ENCODE data around the gene SH2B2.

Gene SH2B2

GRCh38 chr7:102286237-102287110 is at the start of gene SH2B2:
SH2B2 (plus strand) TSS chr7:102286868; CDS start chr7:102300551, 13,683 bp downstream.
- DNase-seq: no peak

DNA sequence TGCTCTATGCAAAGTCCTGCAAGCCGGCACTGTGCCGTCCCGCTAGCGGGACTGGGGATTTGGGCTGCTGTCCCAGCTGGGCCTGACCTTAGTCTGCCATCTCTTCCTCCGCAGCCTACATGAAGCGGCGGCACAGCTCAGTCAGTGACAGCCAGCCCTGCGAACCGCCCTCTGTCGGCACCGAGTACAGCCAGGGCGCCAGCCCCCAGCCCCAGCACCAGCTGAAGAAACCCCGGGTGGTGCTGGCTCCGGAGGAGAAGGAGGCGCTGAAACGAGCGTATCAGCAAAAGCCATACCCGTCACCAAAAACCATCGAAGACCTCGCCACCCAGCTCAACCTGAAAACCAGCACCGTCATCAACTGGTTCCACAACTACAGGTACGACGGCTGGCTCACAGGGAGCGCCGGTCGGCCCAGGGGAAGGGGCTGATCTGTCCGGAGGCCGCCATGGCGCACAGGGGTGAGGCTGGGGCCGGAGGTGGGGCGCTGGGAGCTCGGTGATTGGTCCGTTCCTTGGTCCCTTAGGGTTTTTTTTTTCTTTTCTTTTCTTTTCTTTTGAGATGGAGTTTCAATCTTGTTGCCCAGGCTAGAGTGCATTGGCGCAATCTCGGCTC is 47.4 kb upstream of the SH2B2 start:
- DNase-seq: no peak

DNA sequence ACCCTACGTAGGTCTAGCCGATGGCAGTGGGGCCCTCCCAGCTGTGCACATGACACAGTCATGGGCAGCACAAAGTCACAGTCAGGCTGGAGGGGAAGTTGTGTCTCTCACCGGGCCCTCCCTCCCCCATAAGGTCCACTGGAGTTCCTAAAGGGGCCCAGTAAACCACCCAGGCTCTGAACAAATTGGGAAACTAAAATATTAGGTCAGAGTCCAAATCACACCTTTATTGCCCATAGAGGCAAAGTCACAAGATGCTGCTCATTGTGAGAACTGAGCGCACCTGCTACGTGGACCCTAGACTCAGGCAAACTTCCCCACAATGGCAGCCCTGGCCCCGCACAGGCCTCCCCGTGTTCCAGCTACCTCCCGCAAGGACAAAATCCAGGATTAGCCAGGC is 45.2 kb upstream of the SH2B2 start:
- DNase-seq: no peak

DNA sequence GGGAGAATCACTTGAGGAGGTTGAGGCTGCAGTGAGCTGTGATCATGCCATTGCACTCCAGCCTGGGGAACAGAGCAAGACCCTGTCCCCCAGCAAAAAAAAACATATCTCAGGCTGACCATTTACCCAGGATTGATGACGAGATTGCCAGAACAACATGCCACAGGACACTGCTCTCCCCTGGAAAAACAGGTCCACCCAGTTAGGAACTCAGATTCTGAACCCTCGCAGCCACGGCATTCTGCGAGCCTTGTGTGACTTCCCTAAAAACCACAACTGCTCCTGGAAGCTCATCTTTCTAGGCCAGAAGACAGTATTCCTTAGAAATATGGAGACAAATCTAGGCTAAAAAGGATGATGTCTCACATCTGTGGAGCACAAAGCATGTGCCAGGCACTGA is 42.1 kb upstream of the SH2B2 start:
- no peak for DNase-seq

- no peak for DNase-seq
Measured at GRCh38 chr7:102248081-102248455, 38.6 kb upstream of the SH2B2 start.

DNA sequence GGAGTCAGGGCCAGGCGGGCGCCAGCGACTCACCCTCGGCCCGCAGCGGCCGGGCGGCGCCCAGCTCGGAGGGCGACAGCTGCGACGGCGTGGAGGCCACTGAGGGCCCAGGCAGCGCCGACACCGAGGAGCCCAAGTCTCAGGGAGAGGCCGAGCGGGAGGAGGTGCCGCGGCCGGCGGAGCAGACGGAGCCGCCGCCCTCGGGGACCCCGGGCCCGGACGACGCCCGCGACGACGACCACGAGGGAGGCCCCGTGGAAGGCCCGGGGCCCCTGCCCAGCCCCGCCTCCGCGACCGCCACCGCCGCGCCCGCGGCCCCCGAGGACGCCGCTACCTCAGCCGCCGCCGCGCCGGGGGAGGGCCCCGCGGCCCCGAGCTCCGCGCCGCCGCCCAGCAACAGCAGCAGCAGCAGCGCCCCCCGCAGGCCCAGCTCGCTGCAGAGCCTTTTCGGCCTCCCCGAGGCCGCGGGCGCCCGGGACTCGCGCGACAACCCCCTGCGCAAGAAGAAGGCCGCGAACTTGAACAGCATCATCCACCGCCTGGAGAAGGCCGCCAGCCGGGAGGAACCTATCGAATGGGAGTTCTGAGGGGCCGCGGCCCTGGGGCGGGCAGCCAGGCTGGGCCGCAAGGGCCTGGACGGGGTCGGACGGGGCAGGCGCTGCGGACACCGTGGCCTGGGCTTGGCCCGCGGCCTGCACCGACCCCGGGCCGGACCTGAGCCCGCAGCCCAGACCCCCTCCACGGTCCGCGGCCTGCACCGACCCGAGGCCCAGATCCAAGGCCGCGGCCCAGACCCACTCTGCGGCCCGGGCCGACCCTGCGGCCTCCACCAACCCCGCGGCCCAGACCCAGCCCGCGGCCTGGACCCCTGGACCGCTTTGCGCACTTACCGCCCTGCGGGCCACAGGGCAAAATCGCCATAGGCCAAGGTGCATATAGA is 37.9 kb upstream of the SH2B2 start:
- no peak for DNase-seq

GRCh38 chr7:102251531-102252365 is 34.9 kb upstream of the SH2B2 start:
- no peak for DNase-seq

DNA sequence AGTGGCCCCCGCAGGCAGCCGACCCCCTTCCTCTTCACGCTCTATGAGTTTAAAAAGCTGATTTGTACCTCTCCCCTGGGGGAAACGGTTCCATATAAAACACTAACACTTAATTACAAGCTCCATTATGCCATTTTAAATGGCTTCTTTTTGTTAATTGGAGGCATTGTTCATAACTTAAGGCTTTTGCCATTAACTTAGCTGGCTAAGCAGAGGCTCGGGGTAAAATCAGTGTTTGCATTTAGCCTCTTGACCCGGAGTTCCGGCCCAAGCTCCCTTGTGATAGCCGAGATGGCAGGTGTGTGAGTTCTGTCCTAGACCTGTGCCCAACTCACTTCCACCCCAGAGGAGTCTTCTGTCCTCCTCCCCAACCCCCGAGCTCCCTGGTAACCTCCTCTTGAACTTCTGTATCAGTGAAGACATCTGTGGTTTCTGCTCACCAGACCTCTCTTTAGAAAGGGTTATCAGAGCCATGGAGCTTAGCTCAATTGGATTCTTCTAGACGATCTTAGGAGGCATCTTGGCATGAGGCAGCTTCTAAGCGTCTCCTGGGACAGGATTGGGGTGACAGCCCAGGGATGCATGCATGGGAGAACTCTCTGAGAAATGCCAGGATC is 34.2 kb upstream of the SH2B2 start:
- no peak for DNase-seq

GRCh38 chr7:102253066-102253972 is 33.3 kb upstream of the SH2B2 start:
- no peak for DNase-seq

- DNase-seq: no peak
Measured at GRCh38 chr7:102253973-102254370, 32.7 kb upstream of the SH2B2 start.

- no peak for DNase-seq
Measured at GRCh38 chr7:102254521-102254920, 32.1 kb upstream of the SH2B2 start.

DNA sequence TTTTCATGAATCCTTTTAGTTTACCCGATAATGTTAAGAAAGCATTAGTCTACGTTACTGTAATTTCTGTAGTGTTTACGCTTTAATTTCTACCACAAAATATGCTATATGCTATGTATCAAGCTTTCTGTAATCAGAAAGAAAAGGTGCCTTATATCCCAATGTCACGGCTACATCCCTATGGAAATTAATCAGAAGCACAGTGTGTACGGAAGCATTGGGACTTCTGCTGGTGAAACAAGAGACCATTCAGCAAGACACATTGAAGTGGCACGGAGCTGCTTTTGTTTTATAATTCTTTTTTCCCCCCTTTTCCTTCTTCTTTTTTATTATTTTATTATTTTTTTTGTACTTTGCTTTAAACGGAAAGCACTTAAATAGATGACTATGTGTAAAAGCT is 31.2 kb upstream of the SH2B2 start:
- DNase-seq: no peak

- DNase-seq: no peak
Measured at GRCh38 chr7:102255916-102256315, 30.8 kb upstream of the SH2B2 start.

- no peak for DNase-seq
Measured at GRCh38 chr7:102258073-102258748, 28.5 kb upstream of the SH2B2 start.

DNA sequence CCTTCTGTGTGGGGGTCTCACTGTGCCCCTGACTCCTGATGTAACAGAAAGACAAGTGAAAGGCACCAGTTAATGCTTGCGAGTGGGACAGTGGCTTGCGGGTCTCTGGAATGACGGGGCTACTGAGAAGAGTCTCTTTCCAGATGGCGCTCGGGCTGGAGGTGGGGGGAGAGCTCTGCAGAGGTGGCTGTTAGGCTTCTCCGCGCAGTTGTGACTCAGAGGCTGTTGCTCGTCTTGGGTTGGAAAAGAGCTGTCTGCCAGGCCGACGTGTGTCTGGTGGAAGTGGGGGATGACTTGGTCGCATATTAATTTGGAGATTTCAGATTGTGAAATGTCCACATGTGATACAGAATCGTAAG is 27.9 kb upstream of the SH2B2 start:
- DNase-seq: no peak

- DNase-seq: no peak
Measured at GRCh38 chr7:102260856-102261255, 25.8 kb upstream of the SH2B2 start.

DNA sequence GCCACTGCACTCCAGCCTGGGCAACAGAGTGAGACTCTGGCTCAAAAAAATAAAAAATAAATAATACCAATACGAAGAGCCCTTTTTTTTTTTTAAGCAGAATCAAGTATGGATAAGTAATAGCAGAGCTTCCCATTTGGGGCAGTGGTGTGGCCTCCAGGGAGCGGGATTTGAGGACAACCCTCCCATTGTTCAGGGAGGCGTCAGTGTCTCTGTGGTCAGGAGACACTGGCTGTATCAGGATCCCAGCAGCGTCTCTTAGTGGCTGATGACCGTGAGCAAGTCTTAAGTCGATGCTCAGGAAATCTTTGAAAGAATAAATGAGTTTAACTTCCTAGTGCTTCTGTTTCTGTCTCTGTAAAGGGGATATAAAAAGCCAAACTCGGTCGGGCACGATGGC is 25.2 kb upstream of the SH2B2 start:
- no peak for DNase-seq

- DNase-seq: no peak
Measured at GRCh38 chr7:102262546-102262945, 24.1 kb upstream of the SH2B2 start.

DNA sequence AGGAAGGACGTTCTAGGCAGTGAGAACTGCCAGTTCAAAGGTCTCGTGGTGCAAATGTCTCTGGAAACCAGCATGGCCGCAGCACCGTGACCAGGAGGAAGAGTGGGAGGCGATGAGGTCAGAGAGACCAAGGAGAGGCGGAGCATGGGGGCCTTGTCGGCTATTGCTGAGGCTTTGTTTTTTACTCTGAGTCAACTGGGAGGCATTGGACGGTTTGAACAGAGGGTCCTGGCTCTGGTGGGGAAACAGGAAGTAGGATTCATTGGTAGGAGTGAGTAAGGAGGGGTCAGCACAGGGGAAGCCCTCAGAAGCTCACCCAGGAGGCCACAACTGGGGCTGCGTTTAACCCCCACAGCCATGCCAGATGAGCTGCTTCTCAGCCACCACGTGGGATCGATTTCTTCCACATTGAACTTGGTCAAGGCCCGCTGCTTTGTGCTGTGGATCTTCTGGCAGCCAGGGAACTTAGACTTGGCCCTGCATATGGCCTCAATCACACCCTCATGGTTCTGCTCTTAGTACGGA is 22.2 kb upstream of the SH2B2 start:
- DNase-seq: no peak

- DNase-seq: no peak
Measured at GRCh38 chr7:102266541-102266940, 20.1 kb upstream of the SH2B2 start.
